HG02870 (cell line): ENCODE results near the gene CD58.
A peak's percentile ranks its signal among the peaks of the same experiment; 100 is the strongest.
"Not testable (repeated sequence)": the region's sequence is repeated elsewhere in the genome, so short reads cannot be mapped to it uniquely, and the experiment has no call there.

ENCODE experiments used
- ATAC-seq: cut with Tn5 transposase; IDR thresholded peaks from one replicate; pipeline ENCODE4 v1.9.1; 2021; ENCODE audit warnings: mild to moderate bottlenecking, moderate library complexity; ENCODE audit not compliant: unreplicated experiment

Gene CD58

GRCh38 chr1:116593977-116594376, 23.2 kb upstream of the CD58 start:
- ATAC-seq, result not testable (repeated sequence)

GRCh38 chr1:116593401-116593800, 22.6 kb upstream of the CD58 start:
- ATAC-seq, result not testable (repeated sequence)

- ATAC-seq, result not testable (repeated sequence)
Observed at GRCh38 chr1:116591951-116592605, 21.3 kb upstream of the CD58 start.

- not testable (repeated sequence) for ATAC-seq
Observed at GRCh38 chr1:116591006-116591950, 20.5 kb upstream of the CD58 start.

GRCh38 chr1:116590359-116591005, 19.7 kb upstream of the CD58 start:
- ATAC-seq, result not testable (repeated sequence)

GRCh38 chr1:116589101-116589735, 18.4 kb upstream of the CD58 start:
- not testable (repeated sequence) for ATAC-seq

GRCh38 chr1:116587501-116588227, 16.8 kb upstream of the CD58 start:
- ATAC-seq, result no peak

GRCh38 chr1:116586741-116587143, 15.9 kb upstream of the CD58 start:
- ATAC-seq, result peak; percentile 68

- ATAC-seq, result no peak
Observed at GRCh38 chr1:116585886-116586285, 15.1 kb upstream of the CD58 start.

- no peak for ATAC-seq
Observed at GRCh38 chr1:116581323-116581885, 10.6 kb upstream of the CD58 start.

- ATAC-seq, result no peak
Observed at GRCh38 chr1:116580446-116581322, 9.9 kb upstream of the CD58 start.

GRCh38 chr1:116579259-116579875, 8.5 kb upstream of the CD58 start:
- ATAC-seq, result no peak

GRCh38 chr1:116578581-116578980, 7.8 kb upstream of the CD58 start:
- no peak for ATAC-seq

GRCh38 chr1:116577759-116578314, 7.0 kb upstream of the CD58 start:
- no peak for ATAC-seq

- ATAC-seq, result no peak
Observed at GRCh38 chr1:116574581-116575291, 3.9 kb upstream of the CD58 start.

GRCh38 chr1:116573431-116574095, 2.7 kb upstream of the CD58 start:
- no peak for ATAC-seq

- no peak for ATAC-seq
Observed at GRCh38 chr1:116572771-116573430, 2.1 kb upstream of the CD58 start.
